Left renal cortex interstitium (tissue), 4 donors: Measurements from ENCODE around the gene EIF2D. TPM values are rescaled to one million over a fixed set of nuclear protein-coding genes. Genes with fewer than 3 reads are reported as not detected.
"Not testable (repeated sequence)": the region's sequence is repeated elsewhere in the genome, so short reads cannot be mapped to it uniquely, and the experiment has no call there.

ENCODE experiments used
- DNase-seq, 4 donors: peaks; one replicate each; pipeline ENCODE4 v3.0.0-alpha.2; 2013; ENCODE audit warnings: low read depth in 4 of 4, low spot score in 2 of 4, missing footprints in 1 of 4
- polyA plus RNA-seq, 4 donors: library from polyadenylated mRNA; unstranded; fragments of 120-200 nt; gene quantifications; one replicate each; pipeline ENCODE4 v1.2.1, GENCODE V29; 2013; ENCODE audit not compliant: insufficient read length in 4 of 4

The EIF2D gene, protein sequence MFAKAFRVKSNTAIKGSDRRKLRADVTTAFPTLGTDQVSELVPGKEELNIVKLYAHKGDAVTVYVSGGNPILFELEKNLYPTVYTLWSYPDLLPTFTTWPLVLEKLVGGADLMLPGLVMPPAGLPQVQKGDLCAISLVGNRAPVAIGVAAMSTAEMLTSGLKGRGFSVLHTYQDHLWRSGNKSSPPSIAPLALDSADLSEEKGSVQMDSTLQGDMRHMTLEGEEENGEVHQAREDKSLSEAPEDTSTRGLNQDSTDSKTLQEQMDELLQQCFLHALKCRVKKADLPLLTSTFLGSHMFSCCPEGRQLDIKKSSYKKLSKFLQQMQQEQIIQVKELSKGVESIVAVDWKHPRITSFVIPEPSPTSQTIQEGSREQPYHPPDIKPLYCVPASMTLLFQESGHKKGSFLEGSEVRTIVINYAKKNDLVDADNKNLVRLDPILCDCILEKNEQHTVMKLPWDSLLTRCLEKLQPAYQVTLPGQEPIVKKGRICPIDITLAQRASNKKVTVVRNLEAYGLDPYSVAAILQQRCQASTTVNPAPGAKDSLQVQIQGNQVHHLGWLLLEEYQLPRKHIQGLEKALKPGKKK
- polyA plus RNA-seq: 10 to 100 TPM; 80.7 to 90.1 (median 84.0) TPM

DNA sequence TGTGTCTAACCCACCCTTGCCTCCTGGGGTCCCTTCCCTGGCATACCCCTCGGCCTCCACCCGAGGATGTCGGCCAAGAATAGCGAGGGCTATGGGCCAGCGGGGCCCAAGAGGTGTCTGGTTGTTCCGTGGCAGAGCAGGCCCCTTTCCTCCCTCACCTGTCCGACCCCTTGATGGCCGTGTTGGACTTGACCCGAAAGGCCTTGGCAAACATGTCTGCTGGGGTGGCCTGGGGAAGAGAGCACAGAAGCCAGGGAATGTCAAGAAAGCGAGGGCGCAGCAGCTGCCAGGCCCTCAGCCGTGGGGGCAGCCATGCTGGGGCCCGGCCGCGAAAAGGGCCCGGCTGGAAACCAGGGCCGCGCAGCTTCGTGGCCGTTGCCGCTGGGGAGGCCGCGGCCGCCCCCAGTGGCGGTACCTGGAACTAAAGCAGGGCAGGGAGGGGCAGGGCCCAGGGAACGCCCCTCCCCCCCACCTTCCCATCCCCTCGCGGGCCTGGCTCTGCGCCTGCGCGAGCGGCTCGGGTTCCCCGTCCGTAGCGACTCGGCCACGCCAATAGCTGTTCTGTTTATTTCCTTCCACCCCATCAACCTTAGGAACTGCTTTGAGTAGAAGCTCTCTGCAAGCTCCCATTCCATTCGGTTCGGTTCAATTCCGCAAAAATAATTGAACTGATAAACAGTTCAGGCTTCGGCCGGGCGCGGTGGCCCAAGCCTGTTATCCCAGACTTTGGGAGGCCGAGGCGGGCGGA lies at the start of gene EIF2D:
Gene EIF2D (minus strand): TSS at position 337 of the 748 bp plus-strand sequence. CDS start 123 bp downstream, at position 214.
- DNase-seq: peak; percentile 86 to 91 (median 88)

DNA sequence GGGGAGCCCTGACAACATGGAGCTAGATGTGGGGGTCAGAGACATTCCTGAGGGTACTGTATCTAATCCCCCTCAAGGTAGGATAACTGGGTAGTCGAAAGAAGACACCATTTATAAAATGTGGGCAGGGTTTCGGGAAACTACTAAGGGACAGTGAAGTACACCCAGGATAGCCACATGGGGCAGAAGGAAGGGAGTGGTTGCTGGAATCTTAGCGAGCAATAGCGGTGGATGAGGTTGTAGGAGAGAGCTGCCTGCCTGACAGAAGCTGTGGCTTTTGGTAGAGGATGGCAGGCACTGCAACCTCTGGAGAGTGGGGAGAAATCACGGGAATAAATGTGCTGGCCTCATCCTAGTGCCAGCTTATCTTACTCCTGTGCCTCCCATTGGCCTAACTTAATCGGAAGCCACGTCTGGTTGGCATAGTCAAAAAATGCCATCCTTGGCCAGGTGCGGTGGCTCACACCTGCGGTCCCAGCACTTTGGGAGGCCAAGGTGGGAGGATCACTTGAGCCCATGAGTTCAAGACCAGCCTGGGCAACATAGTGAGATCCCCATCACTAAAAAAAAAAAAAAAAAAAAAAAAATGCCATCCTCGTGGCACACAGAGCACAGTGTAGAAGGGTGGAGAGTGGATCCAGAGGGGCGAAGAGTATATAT lies 49.0 kb upstream of the EIF2D start:
- no peak for DNase-seq

DNA sequence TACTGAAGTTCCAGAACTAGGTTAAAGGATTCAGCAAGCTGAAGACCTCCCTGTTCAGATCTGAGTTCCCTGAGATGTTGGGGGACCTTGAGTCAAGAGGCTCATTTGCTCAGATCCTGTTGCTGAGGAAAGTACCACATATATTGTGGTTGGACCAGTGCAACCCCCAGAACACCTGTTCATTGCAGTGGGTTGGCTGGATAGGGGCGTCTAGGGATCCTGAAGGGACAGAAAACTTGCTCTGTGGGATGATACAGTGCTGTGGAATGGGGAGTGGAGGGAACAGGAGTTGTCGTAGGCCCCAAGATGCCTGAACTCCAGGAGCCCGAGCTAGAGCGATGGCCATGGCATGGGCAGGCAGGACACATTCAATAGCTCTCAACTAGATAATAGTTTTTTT lies 47.9 kb upstream of the EIF2D start:
- no peak for DNase-seq

DNA sequence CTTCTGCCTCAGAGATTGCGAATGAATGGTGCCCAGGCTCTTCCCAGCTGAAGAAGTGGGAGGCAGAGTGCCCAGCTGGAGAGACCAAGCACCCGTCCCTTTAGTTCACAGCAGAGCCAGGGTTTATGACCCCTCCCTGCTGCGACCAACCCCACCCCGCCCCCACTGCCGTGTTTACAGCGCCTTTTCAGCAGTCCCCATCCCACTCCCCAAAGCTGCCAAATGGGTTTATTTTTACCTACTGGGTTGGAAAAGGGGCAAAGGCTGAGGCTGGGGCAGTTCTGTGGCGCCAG lies 46.7 kb upstream of the EIF2D start:
- no peak for DNase-seq

DNA sequence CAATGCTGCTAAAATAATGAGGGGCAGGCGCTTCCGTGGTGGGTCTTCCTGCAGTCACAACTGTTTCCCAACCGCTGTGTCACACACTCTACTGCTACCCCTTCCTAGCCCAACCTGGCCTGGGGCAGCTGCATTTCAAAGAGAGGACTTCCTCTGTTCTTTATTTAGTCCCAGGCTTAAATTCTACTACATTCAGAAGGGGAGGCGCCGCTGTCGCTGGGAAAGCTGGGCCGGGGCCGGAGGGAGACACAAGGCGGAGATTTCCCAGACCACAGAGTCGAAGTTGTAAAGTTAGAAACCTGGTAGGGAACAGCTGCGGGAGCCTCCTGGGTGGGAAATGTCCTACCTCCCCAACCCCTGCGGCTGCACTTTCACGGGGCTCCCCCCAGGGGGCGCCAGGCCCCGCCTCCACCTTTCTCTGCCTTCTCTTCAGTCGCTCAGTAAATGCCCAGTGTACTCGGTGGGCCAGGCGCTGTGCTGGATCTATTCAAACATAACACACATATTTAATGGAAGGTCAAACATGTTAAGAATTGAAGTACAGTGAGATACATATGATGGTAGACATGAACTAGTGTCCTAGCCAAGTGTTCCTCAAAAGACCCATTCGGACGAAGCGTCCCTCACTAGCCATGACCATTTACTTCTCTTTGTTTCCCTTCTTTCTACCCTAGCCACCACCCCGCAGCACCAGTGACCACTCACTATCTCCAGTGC lies 46.2 kb upstream of the EIF2D start:
- DNase-seq: no peak

DNA sequence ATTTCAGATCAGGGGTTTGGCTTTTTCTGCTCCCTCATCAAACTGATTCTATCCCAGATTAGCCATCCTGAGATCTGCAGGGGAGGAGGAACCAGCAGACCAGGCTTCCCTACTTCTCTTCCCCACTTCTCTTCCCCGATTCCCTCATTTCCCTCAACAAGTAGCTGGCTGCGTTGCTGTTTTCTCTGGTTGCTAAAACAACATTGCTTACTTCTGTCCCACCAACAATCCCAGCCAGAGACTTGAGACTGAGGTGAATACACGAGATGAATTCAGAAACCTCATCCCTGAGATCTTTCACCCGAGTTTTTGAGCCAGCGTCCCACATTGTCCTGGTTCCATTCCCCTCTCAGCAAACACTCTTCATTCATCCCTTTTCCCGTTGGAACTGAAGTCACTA lies 45.5 kb upstream of the EIF2D start:
- DNase-seq: no peak

DNA sequence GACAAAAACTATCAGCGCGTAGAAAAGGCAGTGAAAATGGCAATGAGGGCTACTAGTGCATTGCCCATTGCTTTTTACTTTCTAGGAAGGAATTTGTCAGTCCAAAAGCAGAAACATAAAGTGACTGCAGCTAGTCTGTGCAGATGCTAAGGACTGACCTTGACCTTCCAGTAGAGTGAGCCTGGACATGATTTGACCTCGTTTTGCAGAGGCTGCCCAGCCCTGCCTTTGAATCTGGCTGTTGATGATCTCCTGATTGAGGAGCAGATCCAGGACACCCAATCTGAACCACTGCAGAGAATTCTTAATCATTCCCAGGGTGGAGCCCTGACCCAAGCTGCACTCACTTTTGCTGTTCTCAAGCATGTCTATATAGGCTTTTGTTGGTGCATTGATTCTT lies 44.7 kb upstream of the EIF2D start:
- DNase-seq: no peak

DNA sequence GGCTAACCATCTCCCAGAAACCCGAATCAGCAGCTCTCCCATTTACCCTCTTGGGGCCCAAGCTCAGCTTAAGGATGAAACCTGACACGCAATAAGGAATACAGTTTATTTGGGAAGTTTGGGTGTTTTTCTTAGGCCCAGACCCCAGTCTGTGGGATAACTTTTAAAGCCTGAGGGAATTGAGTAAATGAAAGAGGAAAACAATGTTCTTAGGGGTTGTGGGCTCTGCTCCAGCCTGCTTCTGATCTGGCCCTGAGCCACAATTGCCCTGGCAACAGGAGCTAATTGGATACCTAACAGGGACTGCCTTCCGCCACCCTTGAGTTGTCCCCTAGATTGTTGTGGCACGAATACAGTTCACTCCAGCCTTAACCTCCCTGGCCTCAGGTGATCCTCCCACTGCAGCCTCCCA lies 43.2 kb upstream of the EIF2D start:
- DNase-seq: no peak

DNA sequence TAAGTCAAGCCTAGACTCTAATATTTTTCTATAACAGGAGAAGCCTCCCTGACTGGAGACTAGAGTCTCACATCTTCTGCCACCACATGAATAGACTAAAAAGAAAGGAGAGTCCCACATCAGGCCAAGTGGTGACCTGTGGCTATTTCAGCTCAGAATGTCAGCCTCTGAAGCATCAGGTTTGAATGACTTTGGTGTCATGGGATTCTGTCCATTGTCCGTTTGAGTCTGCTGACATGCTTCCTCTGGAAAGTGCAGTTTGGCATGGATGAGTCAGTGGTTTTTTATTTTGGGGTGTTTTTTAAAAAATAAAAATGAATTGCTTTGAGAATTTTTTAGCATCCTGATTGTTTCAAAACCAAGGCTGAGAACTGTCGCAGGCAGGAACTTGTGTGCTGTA lies 42.6 kb upstream of the EIF2D start:
- DNase-seq: no peak

DNA sequence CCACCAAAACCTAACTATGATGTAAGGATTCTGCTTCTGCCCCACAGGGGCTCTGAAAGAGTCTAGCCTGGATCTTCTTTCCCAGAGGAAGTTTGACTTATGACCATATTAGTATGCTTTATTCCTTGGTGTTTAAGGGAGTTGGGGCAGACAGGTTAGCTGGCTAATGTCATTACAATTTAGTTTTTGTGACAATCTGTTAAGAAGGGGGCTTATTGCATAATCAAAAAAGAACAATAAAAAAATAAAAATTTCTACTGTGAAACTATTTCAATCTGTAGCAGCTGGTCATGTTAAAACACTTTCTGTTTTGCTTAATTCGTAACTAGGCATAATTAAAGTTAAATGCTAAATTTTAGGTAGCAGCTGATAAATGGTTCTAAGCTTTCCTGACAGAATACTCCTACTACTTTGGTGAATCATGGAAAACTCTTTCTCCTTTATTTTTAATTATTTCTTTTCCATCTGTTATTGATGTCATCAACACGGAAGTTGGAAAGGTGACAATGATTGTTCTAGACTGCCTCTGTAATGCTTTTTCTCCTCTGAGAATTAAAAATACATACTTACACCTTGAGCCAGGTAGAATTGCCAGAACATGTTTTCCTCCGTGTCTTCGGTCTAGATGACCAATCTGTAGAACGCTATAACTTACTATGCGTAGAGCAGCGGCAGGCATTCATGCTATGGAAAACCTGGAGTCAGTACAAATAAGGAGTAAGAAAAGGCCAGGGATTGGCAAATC lies 41.6 kb upstream of the EIF2D start:
- no peak for DNase-seq

DNA sequence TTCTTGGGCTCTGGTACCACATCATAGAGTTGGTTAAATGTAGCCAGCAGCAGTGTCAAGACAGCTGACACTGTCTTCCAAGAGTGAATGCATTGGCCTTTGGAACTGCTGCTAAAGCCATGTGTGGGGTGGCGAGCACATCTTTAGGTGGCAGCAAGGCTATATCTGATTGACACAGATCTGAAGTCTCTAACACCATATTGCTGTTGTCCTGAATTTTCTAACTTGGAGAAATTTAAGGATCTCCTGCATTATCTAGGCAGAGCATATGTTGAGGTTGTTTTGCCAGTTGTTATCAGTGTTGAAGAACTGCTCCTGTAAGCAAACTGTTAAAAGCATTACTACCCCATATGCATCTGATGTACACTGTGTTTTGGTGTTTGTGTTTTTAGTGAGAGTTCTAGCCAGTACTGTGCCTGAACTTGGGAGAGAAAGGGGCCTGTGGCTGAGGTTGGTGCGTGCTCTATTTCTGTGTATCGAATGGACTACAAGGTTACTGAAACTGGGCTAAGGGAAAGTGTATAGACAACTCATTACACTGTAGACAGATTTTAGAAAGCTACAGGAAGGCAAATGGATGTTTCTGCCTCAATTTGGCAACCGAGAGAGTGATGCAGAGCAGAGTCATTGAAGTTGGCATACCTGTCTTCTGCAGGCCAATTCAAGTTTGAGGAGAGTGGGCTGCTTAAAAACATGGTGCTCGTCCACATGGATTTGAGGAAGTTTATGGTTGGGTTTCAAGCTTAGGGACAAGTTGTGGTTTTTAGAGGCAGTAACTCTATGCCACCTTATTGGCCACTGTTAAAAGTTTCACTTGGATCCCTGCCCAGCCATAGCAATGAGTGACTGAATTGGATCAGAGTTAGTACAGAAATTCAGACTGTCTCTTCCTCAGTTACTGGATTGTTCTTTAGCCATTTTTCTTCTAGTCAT lies 40.0 kb upstream of the EIF2D start:
- no peak for DNase-seq

DNA sequence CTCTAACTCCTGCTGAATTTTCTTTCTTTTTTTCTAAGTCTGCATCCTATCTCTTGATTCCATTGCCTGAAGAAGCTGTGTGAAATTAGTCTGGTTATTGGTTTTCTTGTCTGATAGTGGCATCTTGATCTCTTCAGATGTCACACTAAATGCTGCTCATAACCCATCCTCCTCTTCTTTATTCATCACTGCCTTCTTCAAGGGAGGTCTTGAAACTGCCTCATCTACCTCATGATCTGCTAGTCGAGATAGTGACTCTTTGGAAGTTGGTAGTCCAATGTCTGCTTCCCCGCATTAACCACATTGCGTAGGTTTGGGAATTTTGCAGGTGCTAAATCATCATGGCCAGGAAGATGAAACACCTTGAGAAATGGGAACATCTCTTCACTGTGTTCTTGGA lies 38.7 kb upstream of the EIF2D start:
- no peak for DNase-seq

DNA sequence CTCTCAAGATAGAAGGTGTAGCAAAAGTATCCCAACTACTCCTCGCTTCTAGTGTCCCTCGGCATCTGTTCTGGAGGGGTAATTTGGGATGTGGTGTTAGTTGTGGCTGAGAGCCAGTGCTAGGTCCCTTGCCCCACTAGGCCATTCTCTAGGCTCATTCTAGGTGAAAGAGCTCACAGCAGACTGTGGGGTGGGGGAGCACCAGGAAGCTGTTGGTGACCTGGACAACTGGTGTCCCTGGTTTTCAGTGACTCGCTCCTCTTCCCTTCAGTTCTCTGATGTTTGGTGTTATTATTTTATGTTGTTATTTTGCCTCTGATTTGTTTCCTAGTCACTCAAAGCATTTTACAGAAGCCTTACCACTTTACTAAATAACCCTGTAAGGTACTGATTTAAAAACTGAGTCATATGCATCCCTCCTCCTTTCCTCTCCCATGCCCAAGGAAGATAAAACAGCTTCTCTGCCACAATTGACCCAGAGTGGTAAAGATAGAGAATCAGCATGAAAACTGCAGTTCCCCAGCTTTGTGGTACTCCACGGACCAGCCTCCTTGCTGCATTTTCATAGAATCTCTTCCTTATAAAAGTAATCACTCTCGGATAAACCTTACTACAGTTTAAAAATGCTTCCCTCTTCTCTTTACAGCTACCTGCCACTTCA lies 37.1 kb upstream of the EIF2D start:
- DNase-seq: no peak

DNA sequence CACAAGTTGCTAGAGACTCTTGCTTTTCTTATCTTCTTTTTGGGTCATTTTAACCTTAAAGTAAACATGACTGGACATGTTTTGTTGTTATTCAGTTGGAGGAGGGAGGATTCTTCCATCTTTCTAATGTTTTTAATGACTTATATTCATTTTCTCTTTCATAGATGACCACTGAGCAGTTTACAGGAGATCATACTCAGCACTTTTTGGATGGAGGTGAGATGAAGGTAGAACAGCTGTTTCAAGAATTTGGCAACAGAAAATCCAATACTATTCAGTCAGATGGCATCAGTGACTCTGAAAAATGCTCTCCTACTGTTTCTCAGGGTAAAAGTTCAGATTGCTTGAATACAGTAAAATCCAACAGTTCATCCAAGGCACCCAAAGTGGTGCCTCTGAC lies 35.0 kb upstream of the EIF2D start:
- DNase-seq: no peak

DNA sequence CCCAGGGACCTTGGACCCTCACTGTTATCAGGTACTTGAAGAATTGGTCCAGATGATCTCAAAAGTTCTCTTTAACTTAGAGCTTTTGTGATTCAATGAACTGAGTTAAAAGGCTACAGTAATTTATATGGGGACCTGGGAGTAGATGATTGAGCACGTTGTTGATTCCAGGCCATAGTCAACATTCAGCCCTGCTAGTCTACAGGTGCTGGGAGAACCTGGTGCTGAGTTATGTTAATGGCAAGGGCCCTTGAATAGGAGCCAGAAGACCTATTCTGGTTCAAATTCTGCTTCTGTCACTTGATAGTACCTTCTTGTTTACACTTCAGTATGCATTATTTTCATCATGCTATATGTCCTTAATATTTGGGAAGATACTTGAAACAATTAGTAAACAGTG lies 34.2 kb upstream of the EIF2D start:
- DNase-seq: no peak

DNA sequence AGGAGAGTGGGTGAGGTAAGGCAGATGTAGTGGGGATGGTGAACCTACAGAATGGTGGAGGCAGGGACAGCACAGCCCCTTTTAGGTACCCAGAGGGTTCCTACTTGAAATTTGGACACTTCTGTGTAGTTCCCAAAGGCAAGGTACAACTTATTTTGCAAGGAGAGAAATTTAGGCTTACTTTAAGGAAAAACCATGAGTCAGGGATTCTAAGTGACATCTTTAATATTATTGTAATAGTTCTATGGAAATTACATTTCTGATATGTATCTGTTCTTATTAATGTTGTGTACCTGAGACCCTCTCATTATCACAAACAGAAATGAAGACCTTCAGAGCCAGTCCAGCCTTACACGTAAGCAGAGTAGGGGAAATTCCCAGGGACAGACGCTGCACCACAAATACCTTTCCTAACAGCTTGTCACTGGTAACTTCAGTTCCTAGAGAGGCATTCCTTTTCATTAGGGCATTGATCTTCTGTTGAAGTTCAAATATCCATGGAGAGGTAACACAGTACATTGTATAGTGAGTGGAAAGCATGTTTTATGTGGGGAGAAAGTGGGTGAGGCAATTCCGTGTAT lies 30.9 kb upstream of the EIF2D start:
- no peak for DNase-seq

DNA sequence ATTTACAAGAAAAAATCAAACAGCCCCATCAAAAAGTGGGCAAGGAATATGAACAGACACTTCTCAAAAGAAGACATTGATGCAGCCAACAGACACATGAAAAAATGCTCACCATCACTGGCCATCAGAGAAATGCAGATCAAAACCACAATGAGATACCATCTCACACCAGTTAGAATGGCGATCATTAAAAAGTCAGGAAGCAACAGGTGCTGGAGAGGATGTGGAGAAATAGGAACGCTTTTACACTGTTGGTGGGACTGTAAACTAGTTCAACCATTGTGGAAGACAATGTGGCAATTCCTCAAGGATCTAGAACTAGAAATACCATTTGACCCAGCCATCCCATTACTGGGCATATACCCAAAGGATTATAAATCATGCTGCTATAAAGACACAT lies 29.8 kb upstream of the EIF2D start:
- DNase-seq: not testable (repeated sequence)

DNA sequence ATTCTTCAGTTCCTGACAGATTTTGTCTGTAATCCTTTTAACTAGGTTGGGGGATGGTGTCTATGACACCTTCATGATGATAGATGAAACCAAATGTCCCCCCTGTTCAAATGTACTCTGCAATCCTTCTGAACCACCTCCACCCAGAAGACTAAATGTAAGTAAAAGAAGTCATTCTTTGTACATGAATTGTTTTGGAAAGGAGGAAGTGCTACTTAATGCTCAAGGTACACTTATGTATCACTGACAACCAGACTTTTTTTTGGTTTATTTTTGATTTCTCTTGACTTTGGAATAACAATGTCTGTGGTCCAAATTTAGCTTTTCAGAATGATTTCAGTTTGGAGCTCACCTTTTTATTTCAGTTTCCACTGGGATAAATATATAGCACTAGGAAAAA lies 25.3 kb upstream of the EIF2D start:
- DNase-seq: no peak
